HepG2 (cell line): ENCODE data around the gene UBXN2A. TPM values are rescaled to one million over a fixed set of nuclear protein-coding genes. Genes with fewer than 3 reads are reported as not detected.

Source experiments
- ATAC-seq: fragments of 200-7000 bp; cut with Tn5 transposase; 3 replicates; pipeline ENCODE4 v1.9.1; 2020; ENCODE audit warnings: mild to moderate bottlenecking, moderate library complexity
- BruUV-seq: library from RNA; stranded (reverse); fragments of 400-500 nt; replicated peaks from 2 replicates; lab custom pipeline; 2021; lab: Mats Ljungman, UMichigan
- CTCF ChIA-PET: fragments of 300-600 bp; formaldehyde crosslinking; extraction: SDS; loops from one replicate; lab custom pipeline; 2021; ENCODE audit warnings: low total read pairs, inconsistent platforms, low intra/inter-chr PET ratio; lab: Yijun Ruan, JAX
- POLR2A ChIA-PET: fragments of 350-600 bp; sonication (Branson Sonifier 250); formaldehyde crosslinking; loops from one replicate; lab custom pipeline; 2020; ENCODE audit warnings: antibody characterized with exemption, inconsistent platforms; lab: Yijun Ruan, JAX
- DNase-seq: peaks from one replicate; pipeline ENCODE4 v3.0.0-alpha.2; 2015; ENCODE audit warnings: low spot score
- FAIRE-seq: peaks from 3 replicates; lab custom pipeline; 2011; peaks lifted over from hg19 to GRCh38; lab: Jason Lieb, UNC
- H2AFZ ChIP-seq: one replicate; pipeline ENCODE4 v1.6.1; 2011; ENCODE audit warnings: low read length, inconsistent platforms
- H3K27ac ChIP-seq: fragments of 300-600 bp; 3 replicates; pipeline ENCODE4 v1.8.0; 2011; ENCODE audit warnings: mixed run types, mild to moderate bottlenecking, mixed read lengths, low read length, inconsistent platforms; ENCODE audit not compliant: insufficient read depth; ENCODE audit errors: extremely low read length
- H3K27me3 ChIP-seq, 2 experiments: fragments of 200-600 bp in 1 of 2; 2 replicates in 1 of 2; 3 replicates in 1 of 2; pipeline versions ENCODE4 v1.6.0 to v1.8.0; 2011; ENCODE audit warnings: low read length in 2 of 2, mild to moderate bottlenecking in 2 of 2, moderate library complexity in 2 of 2, inconsistent platforms in 1 of 2; ENCODE audit not compliant: insufficient read depth in 2 of 2, control insufficient read depth in 1 of 2
- H3K36me3 ChIP-seq, 2 experiments: fragments of 200-600 bp in 1 of 2; replicated peaks in 1 of 2; 2 replicates in 1 of 2; 3 replicates in 1 of 2; pipeline versions ENCODE4 v1.5.1 to v1.8.0; 2011; ENCODE audit warnings: low read length in 2 of 2, inconsistent platforms in 1 of 2; ENCODE audit not compliant: insufficient read depth in 2 of 2, control insufficient read depth in 1 of 2
- H3K4me1 ChIP-seq: 2 replicates; pipeline ENCODE4 v1.5.1; 2012; ENCODE audit warnings: low read length, inconsistent platforms; ENCODE audit not compliant: insufficient read depth
- H3K4me2 ChIP-seq: 2 replicates; pipeline ENCODE4 v1.6.0; 2011; ENCODE audit warnings: low read depth, low read length, inconsistent platforms
- H3K4me3 ChIP-seq, 3 experiments: fragments of 200-600 bp in 1 of 3; sonication (generic), shearing (Covaris generic) in 1 of 3; replicated peaks in 1 of 3; 2 replicates each; pipeline ENCODE4 v1.5.1; 2011 to 2016; ENCODE audit warnings: low read length in 3 of 3, inconsistent platforms in 2 of 3, low read depth in 2 of 3, mild to moderate bottlenecking in 2 of 3, control low read depth in 1 of 3, mixed read lengths in 1 of 3; ENCODE audit not compliant: insufficient read depth in 1 of 3
- H3K79me2 ChIP-seq: one replicate; pipeline ENCODE4 v1.6.1; 2011; ENCODE audit warnings: low read length, inconsistent platforms; ENCODE audit not compliant: insufficient read depth
- H3K9ac ChIP-seq: 2 replicates; pipeline ENCODE4 v1.6.0; 2011; ENCODE audit warnings: mild to moderate bottlenecking, low read depth, low read length, inconsistent platforms; ENCODE audit not compliant: insufficient read depth
- H3K9me3 ChIP-seq: 2 replicates; pipeline ENCODE4 v1.5.1; 2012; ENCODE audit warnings: mild to moderate bottlenecking, low read length
- H4K20me1 ChIP-seq: 2 replicates; pipeline ENCODE4 v1.6.0; 2011; ENCODE audit warnings: inconsistent platforms, mild to moderate bottlenecking, low read length, moderate library complexity; ENCODE audit not compliant: insufficient read depth
- GABPB1 ChIP-seq: IDR thresholded peaks from 2 replicates; pipeline ENCODE4 v1.6.1; 2016; ENCODE audit warnings: mild to moderate bottlenecking, missing genetic modification reagents, moderate library complexity, missing compliant biosample characterization
- GLI4 ChIP-seq: sonication (generic); formaldehyde crosslinking; IDR thresholded peaks from 2 replicates; pipeline ENCODE4 v1.5.1; 2020; ENCODE audit warnings: missing genetic modification reagents, mild to moderate bottlenecking, moderate library complexity, borderline replicate concordance
- MEIS2 ChIP-seq: sonication (generic); formaldehyde crosslinking; IDR thresholded peaks from 2 replicates; pipeline ENCODE4 v1.9.0; 2021; ENCODE audit warnings: mild to moderate bottlenecking, missing genetic modification reagents
- MTF1 ChIP-seq: sonication (generic); formaldehyde crosslinking; IDR thresholded peaks from 2 replicates; pipeline ENCODE4 v1.5.0; 2020; ENCODE audit warnings: missing genetic modification reagents
- MYC ChIP-seq: sonication (generic); formaldehyde crosslinking; IDR thresholded peaks from 2 replicates; pipeline ENCODE4 v1.9.0; 2021; ENCODE audit warnings: missing genetic modification reagents, borderline replicate concordance
- ZNF234 ChIP-seq: sonication (generic); formaldehyde crosslinking; conservative IDR thresholded peaks from 2 replicates; pipeline ENCODE4 v1.5.1; 2020; ENCODE audit warnings: mild to moderate bottlenecking, missing genetic modification reagents
- ZNF253 ChIP-seq: sonication (generic); formaldehyde crosslinking; IDR thresholded peaks from 2 replicates; pipeline ENCODE4 v1.8.0; 2022; ENCODE audit warnings: mild to moderate bottlenecking, missing genetic modification reagents, borderline replicate concordance
- WGBS: methylation state at CpG from one replicate; pipeline ENCODE4 v1.1.6; 2017; ENCODE audit warnings: low lambda C conversion rate; 5-methylcytosine and 5-hydroxymethylcytosine counted together
- in situ Hi-C: cut with HindIII; loops from 2 replicates; pipeline ENCODE4 v1.10.0; 2017; ENCODE audit warnings: low pct_unique_long_range_greater_than_20kb; ENCODE audit not compliant: extremely low pct_ligation_motif_present
- intact Hi-C: fragments of 100-400 bp; cut with micrococcal nuclease; formaldehyde crosslinking; loops from one replicate; pipeline ENCODE4 v1.10.0; 2022; ENCODE audit not compliant: unreplicated experiment
- polyA plus RNA-seq, 8 experiments: library from polyadenylated mRNA; depleted of rRNA in 3 of 8; stranded (reverse) in 7 of 8; unstranded in 1 of 8; fragments of >200 nt; fragmentation: Illumina TruSeq in 4 of 8; extraction: Trizol in 4 of 8; gene quantifications; 2 replicates each; pipeline versions ENCODE4 v1.2.1 to v1.2.3, GENCODE V29; 2011 to 2016; ENCODE audit warnings: low read depth in 4 of 8, missing spikeins in 1 of 8, mixed read lengths in 1 of 8; ENCODE audit not compliant: insufficient read depth in 1 of 8
- total RNA-seq, 5 experiments: library from RNA; depleted of rRNA; stranded (reverse); fragments of >200 nt; fragmentation: Illumina TruSeq; extraction: Trizol; gene quantifications; 2 replicates each; pipeline ENCODE4 v1.2.3, GENCODE V29; 2016; ENCODE audit warnings: low read depth in 1 of 5

Gene UBXN2A
- total and polyA plus RNA-seq, 2 of the 13 experiments (the other 11 are each of a cell fraction or from before 2014, with no cell fraction given) = 8.3 to 20.9 TPM

GRCh38 chr2:24016853-24017703 is 76.8 kb downstream of the UBXN2A start:
- Histone ChIP-seq H4K20me1 (no peaks in the 10 kb centered on the region), H3K4me1 (peaks cover 54% of the 10 kb centered on the region), H3K9me3 (no peaks in the 10 kb centered on the region), H3K27me3 (no peaks in the 10 kb centered on the region), H2AFZ (no peak overlapping the region), H3K4me2 (0 out of 2 replicates have a peak overlapping the region, but pooled peaks have one; percentile 89), H3K9ac (peak overlapping the region; percentile 76), H3K4me3 (no peak overlapping the region; a peak in 1 of 6 replicates), H3K79me2 (no peaks in the 10 kb centered on the region), H3K36me3 (no peaks in the 10 kb centered on the region), H3K27ac (no peak overlapping the region)
- 97% methylated on average over 29 of the region's 35 CpGs for WGBS
- FAIRE-seq = no peak
- ATAC-seq = no peak
- no peak for DNase-seq
- intact Hi-C loops (no loop called here), in situ Hi-C loops (no loop called here)
- CTCF ChIA-PET = no interaction called here
- POLR2A ChIA-PET = interaction anchor here (1.9 to 6.3 kb wide), 9 partner anchors 8 to 91 kb away, joined by 6 to 91 read pairs (median 20); partner anchors contain the start of genes ATAD2B, FKBP1B, SF3B6 and TP53I3
- TF ChIP-seq GABPB1 (CRISPR knock-in tag) (peak; percentile 14; the same call in 1 of the 2 replicates), ZNF253 (CRISPR knock-in tag) (peak; percentile 47; the same call in 1 of the 2 replicates), MTF1 (CRISPR knock-in tag) (no peak), MEIS2 (CRISPR knock-in tag) (0 out of 2 replicates have a peak, but pooled peaks have one; percentile 12), MYC (CRISPR knock-in tag) (0 out of 2 replicates have a peak, but pooled peaks have one; percentile 4)
- BruUV-seq = no TSS peak

GRCh38 chr2:24017711-24018110 is 77.4 kb downstream of the UBXN2A start:
- Histone ChIP-seq H4K20me1 (no peaks in the 10 kb centered on the region), H3K4me3 (no peak overlapping the region), H3K4me2 (no peak overlapping the region), H3K9me3 (no peaks in the 10 kb centered on the region), H3K27ac (no peak overlapping the region), H3K27me3 (no peaks in the 10 kb centered on the region), H3K4me1 (peaks cover 54% of the 10 kb centered on the region), H3K79me2 (no peaks in the 10 kb centered on the region), H3K9ac (no peak overlapping the region), H3K36me3 (no peaks in the 10 kb centered on the region; a peak in 1 of 5 replicates), H2AFZ (no peak overlapping the region)
- CTCF ChIA-PET = no interaction called here
- in situ Hi-C loops (no loop called here), intact Hi-C loops (no loop called here)
- FAIRE-seq = no peak
- BruUV-seq = no TSS peak
- DNase-seq = no peak
- WGBS = 94% methylated on average over 8 of the region's 8 CpGs
- POLR2A ChIA-PET = no interaction called here
- ATAC-seq = no peak
- no peak for TF ChIP-seq GLI4 (CRISPR knock-in tag)
- no peak for TF ChIP-seq ZNF234 (CRISPR knock-in tag)
